Smooth muscle cell (in vitro differentiated cells): ENCODE results near the gene LHX5. TPM values are rescaled to one million over a fixed set of nuclear protein-coding genes. Genes with fewer than 3 reads are reported as not detected.

Experiments
- DNase-seq: peaks from one replicate; lab custom pipeline; 2025; ENCODE audit not compliant: unreplicated experiment; lab: John Stamatoyannopoulos, UW
- H2AFZ ChIP-seq: fragments of 200-600 bp; sonication (generic); 2 replicates; pipeline ENCODE4 v1.6.0; 2016; ENCODE audit warnings: antibody characterized with exemption, low read depth, mild to moderate bottlenecking
- H3F3A ChIP-seq: fragments of 200-600 bp; sonication (generic); 2 replicates; pipeline ENCODE4 v1.6.0; 2017; ENCODE audit warnings: antibody characterized with exemption, low read depth
- H3K27ac ChIP-seq: fragments of 200-600 bp; sonication (generic); 2 replicates; pipeline ENCODE4 v1.5.1; 2016; ENCODE audit warnings: low read depth, mild to moderate bottlenecking
- H3K27me3 ChIP-seq: fragments of 200-600 bp; sonication (generic); 2 replicates; pipeline ENCODE4 v1.6.1; 2016; ENCODE audit warnings: low read depth, mild to moderate bottlenecking
- H3K36me3 ChIP-seq: fragments of 200-600 bp; sonication (generic); 2 replicates; pipeline ENCODE4 v1.5.1; 2016; ENCODE audit warnings: low read depth
- H3K4me1 ChIP-seq: fragments of 200-600 bp; sonication (generic); 2 replicates; pipeline ENCODE4 v1.5.1; 2016; ENCODE audit warnings: low read depth
- H3K4me2 ChIP-seq: fragments of 200-600 bp; sonication (generic); 2 replicates; pipeline ENCODE4 v1.6.0; 2016; ENCODE audit warnings: mild to moderate bottlenecking
- H3K4me3 ChIP-seq: fragments of 200-600 bp; sonication (generic); 2 replicates; pipeline ENCODE4 v1.5.1; 2016; ENCODE audit warnings: mild to moderate bottlenecking
- H3K79me2 ChIP-seq: fragments of 200-600 bp; sonication (generic); 2 replicates; pipeline ENCODE4 v1.6.0; 2016; ENCODE audit warnings: low read depth, mild to moderate bottlenecking
- H3K9ac ChIP-seq: fragments of 200-600 bp; sonication (generic); 2 replicates; pipeline ENCODE4 v1.6.0; 2016; ENCODE audit warnings: low read depth
- H3K9me3 ChIP-seq: fragments of 200-600 bp; sonication (generic); replicated peaks from 2 replicates; pipeline ENCODE4 v1.5.1; 2016; ENCODE audit warnings: low read depth
- H4K20me1 ChIP-seq: fragments of 200-600 bp; sonication (generic); 2 replicates; pipeline ENCODE4 v1.6.0; 2016; ENCODE audit warnings: low read depth
- CTCF ChIP-seq: fragments of 200-600 bp; sonication (generic); IDR thresholded peaks from 2 replicates; pipeline ENCODE4 v1.5.1; 2017; ENCODE audit warnings: borderline replicate concordance, mild to moderate bottlenecking, antibody characterized with exemption; ENCODE audit not compliant: insufficient read depth, poor library complexity, severe bottlenecking
- WGBS: methylation state at CpG from one replicate; pipeline ENCODE4 v1.1.7; 2016; ENCODE audit warnings: low lambda C conversion rate; 5-methylcytosine and 5-hydroxymethylcytosine counted together
- polyA plus RNA-seq: library from polyadenylated mRNA; unstranded; fragments of >200 nt; fragmentation: Nextera tagmentation; extraction: Ambion mirVana; gene quantifications from 2 replicates; pipeline ENCODE4 v1.2.1, GENCODE V29; 2016
- total RNA-seq: library from RNA; depleted of rRNA; stranded (reverse); fragments of >200 nt; gene quantifications from 2 replicates; pipeline ENCODE4 v1.2.3, GENCODE V29; 2014

The LHX5 gene
- total and polyA plus RNA-seq, 2 experiments from 2014 or later = not detected

- TF ChIP-seq CTCF = no peak
- Histone ChIP-seq H3K27ac (no peak overlapping the region), H3K4me1 (peaks cover 5% of the 10 kb centered on the region), H3K27me3 (no peaks in the 10 kb centered on the region), H3K9me3 (no peaks in the 10 kb centered on the region), H3K4me2 (peak overlapping the region; percentile 73), H3K4me3 (peak overlapping the region; percentile 43), H2AFZ (no peak overlapping the region), H3F3A (no peaks in the 10 kb centered on the region), H3K79me2 (no peaks in the 10 kb centered on the region), H3K9ac (no peak overlapping the region), H3K36me3 (no peaks in the 10 kb centered on the region), H4K20me1 (no peaks in the 10 kb centered on the region)
- WGBS = 96% methylated on average over 6 of the region's 6 CpGs
- DNase-seq = no peak
These were observed 48.6 kb downstream of the LHX5 start for GRCh38 chr12:113422886-113423669.

- Histone ChIP-seq H3F3A (no peaks in the 10 kb centered on the region), H3K36me3 (no peaks in the 10 kb centered on the region), H3K27me3 (no peaks in the 10 kb centered on the region), H2AFZ (peak within 1 kb of the TSS; percentile 20), H3K9ac (no peak within 1 kb of the TSS), H3K79me2 (no peaks in the 10 kb centered on the region), H3K27ac (peak within 1 kb of the TSS; percentile 1), H3K4me1 (peaks cover 5% of the 10 kb centered on the region), H4K20me1 (no peaks in the 10 kb centered on the region), H3K4me2 (peak within 1 kb of the TSS; percentile 73), H3K4me3 (peak within 1 kb of the TSS; percentile 43), H3K9me3 (no peaks in the 10 kb centered on the region)
- peak; percentile 5 for DNase-seq
- no peak for TF ChIP-seq CTCF
- WGBS = 35% methylated on average over 13 of the region's 13 CpGs
These were observed 49.4 kb downstream of the LHX5 start, which contains the start of gene SDSL for GRCh38 chr12:113422030-113422885. Gene SDSL, plus strand, starts transcription at chr12:113422380. Its CDS starts 5,603 bp downstream, at chr12:113427983.

GRCh38 chr12:113420996-113421595, 50.6 kb downstream of the LHX5 start:
- DNase-seq = no peak
- Histone ChIP-seq H3K79me2 (no peaks in the 10 kb centered on the region), H3K9me3 (no peaks in the 10 kb centered on the region), H3K9ac (no peak overlapping the region), H3K4me2 (no peak overlapping the region), H4K20me1 (no peaks in the 10 kb centered on the region), H3K27ac (no peak overlapping the region), H3K4me1 (peaks cover 5% of the 10 kb centered on the region), H3K27me3 (no peaks in the 10 kb centered on the region), H3K4me3 (no peak overlapping the region), H3F3A (no peaks in the 10 kb centered on the region), H3K36me3 (no peaks in the 10 kb centered on the region), H2AFZ (no peak overlapping the region)
- no peak for TF ChIP-seq CTCF
- WGBS = 91% methylated on average over 2 of the region's 2 CpGs
